ENCODE data around the gene BAZ1B. TPM values are rescaled to one million over a fixed set of nuclear protein-coding genes. Genes with fewer than 3 reads are reported as not detected.

BAZ1B gene
- total RNA-seq, 4 donors from 2014 or later: 51.3 to 62.8 (median 59.9) TPM

DNA sequence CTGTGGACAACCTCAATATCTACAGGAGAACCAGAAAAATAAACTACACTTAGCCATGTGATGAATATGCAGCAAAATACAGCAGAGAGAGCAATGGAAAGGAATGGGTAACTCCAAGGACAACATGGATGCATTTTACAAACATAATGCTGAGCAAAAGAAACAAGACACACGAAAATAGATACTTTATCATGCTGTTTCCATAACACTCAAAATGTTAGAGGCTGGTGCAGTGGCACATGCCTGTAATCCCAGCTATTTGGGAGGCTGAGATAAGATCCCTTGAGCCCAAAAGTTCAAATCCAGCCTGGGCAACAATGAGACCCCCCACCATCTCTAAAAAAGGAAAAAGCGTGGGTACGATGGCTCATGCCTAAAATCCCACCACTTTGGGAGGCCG is 27.1 kb upstream of the BAZ1B start:
- TF ChIP-seq, protein P1, sequence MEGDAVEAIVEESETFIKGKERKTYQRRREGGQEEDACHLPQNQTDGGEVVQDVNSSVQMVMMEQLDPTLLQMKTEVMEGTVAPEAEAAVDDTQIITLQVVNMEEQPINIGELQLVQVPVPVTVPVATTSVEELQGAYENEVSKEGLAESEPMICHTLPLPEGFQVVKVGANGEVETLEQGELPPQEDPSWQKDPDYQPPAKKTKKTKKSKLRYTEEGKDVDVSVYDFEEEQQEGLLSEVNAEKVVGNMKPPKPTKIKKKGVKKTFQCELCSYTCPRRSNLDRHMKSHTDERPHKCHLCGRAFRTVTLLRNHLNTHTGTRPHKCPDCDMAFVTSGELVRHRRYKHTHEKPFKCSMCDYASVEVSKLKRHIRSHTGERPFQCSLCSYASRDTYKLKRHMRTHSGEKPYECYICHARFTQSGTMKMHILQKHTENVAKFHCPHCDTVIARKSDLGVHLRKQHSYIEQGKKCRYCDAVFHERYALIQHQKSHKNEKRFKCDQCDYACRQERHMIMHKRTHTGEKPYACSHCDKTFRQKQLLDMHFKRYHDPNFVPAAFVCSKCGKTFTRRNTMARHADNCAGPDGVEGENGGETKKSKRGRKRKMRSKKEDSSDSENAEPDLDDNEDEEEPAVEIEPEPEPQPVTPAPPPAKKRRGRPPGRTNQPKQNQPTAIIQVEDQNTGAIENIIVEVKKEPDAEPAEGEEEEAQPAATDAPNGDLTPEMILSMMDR (IDR thresholded peaks at IDR 0.05; ENCODE audit: low read depth): no peak

DNA sequence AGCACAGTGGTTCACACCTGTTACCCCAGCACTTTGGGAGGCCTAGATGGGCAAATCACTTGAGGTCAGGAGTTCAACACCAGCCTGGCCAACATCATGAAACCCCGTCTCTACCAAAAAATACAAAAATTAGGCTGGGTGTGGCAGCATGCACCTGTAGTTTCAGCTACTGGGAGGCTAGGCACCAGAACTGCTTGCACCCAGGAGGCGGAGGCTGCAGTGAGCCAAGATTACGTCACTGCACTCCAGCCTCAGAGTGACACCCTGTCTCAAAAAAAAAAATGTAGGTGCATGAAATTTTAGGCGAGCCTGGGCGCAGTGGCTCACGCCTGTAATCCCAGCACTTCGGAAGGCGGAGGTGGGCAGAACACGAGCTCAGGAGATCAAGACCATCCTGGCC is 25.7 kb upstream of the BAZ1B start:
- TF ChIP-seq, protein P1 (IDR thresholded peaks at IDR 0.05; ENCODE audit: low read depth): no peak

DNA sequence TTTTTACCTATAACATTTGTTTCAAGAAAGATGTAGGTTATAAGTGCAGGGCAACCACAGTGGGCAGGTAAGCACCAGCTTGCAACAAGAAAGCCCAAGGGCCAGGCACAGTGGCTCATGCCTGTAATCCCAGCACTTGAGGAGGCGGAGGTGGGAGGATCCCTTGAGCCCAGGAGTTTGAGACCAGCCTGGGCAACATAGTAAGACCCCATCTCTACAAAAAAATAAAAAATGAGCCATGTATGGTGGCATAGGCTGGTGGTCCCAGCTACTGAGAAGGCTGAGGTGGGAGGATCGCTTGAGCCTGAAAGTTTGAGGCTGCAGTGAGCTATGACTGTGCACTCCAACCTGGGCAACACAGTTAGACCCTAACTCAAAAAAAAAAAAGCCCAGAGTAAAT is 22.6 kb upstream of the BAZ1B start:
- TF ChIP-seq, protein P1 (IDR thresholded peaks at IDR 0.05; ENCODE audit: low read depth): no peak

DNA sequence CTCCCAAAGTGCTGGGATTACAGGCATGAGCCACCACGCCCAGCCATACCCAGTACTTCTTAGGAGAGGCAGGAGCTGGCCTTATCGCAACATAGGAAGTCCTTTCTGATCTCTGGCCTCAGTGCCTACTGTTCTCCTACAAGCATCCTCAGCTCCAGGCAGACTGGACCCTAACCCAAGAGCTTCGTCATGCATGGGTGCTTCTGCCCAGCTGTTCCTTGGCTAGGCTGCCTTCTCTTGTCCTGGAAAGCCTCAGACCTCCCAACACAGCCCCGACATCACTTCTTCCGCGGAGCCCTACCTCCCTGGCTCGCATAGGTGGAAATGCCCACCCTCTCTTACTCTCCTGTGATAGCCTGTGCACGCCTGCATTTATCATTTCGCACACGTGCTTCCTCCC is 19.6 kb upstream of the BAZ1B start:
- TF ChIP-seq, protein P1 (IDR thresholded peaks at IDR 0.05; ENCODE audit: low read depth): no peak

DNA sequence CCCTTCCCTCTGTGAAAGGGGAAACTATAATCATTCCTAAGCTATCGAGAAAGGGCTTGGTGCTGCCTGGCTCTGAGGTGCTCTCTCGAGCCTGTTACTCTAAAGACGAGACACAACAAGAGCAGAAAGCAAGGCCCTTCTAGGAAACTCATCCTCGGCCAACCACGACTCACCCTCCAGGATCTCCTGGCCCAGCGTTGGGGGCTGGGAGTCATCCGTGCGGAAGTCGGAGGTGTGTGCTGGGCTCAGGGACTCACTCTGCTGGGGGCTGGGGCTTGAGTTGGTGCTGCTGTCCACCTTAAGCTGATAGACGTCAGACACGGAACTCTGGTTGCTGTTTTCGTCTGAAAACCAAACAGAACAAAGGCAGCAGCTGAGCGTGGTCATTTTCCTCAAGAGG is 17.6 kb upstream of the BAZ1B start:
- TF ChIP-seq, protein P1 (IDR thresholded peaks at IDR 0.05; ENCODE audit: low read depth): no peak

DNA sequence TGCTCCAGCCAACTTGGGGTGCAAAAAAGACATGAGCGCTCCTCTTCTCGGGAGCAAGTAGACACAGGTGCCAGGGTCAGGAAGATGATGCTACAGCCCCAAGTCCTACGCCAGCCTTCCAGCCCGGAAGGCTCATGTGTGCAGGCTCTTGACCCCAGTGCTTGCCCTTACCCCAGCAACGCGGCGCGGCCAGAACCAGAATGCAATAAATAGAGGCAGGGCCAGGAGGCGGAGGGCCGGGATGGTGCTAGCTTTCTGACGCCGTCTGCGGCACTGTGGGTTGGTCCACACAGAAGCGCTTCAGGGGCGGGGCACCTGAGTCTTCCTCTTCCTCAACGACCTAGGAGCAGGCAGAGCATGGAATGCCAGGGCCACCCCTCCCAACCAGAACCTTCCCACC is 15.0 kb upstream of the BAZ1B start:
- TF ChIP-seq, protein P1 (IDR thresholded peaks at IDR 0.05; ENCODE audit: low read depth): no peak

DNA sequence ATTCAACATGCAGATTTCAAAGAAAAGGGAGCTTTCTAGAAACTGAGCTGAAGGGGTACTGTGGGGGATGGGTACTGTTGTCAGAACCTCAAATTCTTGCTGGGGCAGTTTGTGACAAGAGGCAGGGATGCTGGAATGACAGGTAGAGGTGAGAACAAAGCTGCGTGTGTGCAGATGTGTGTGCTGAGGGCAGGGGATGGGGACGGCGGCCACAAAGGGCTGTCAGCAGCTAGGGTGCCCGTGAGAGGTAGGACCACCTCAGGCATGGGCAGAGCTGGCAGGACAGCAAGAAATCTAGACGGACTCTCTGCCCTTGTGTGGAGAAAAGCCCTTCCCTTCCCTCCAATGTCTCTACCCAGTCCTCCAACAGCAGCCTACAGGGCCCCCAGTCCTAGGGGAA is 14.4 kb upstream of the BAZ1B start:
- TF ChIP-seq, protein P1 (IDR thresholded peaks at IDR 0.05; ENCODE audit: low read depth): no peak

Measured in subcutaneous adipose tissue (tissue), 4 donors.